Measurements from ENCODE around the gene TAS1R1.

TAS1R1 gene

GRCh38 chr1:6625584-6626149 lies 70.6 kb downstream of the TAS1R1 start:
- no peak for TF ChIP-seq FOXP2 (optimal IDR thresholded peaks at IDR 0.05; ENCODE audit: borderline replicate concordance, extremely low read depth, extremely low read length, insufficient read depth)
- TF ChIP-seq REST (IDR thresholded peaks at IDR 0.05; ENCODE audit: insufficient read depth in 1 of 2, low read depth in 2 of 2, low read length in 2 of 2) = no peak
- TF ChIP-seq POLR2AphosphoS5 (IDR thresholded peaks at IDR 0.05; ENCODE audit: low read depth, low read length) = no peak

GRCh38 chr1:6627031-6627430 lies 71.9 kb downstream of the TAS1R1 start:
- TF ChIP-seq SIN3A (IDR thresholded peaks at IDR 0.05; ENCODE audit: borderline replicate concordance, insufficient read depth, low read length) (no peak), REST (IDR thresholded peaks at IDR 0.05; ENCODE audit: insufficient read depth in 1 of 2, low read depth in 2 of 2, low read length in 2 of 2) (no peak), FOXP2 (optimal IDR thresholded peaks at IDR 0.05; ENCODE audit: borderline replicate concordance, extremely low read depth, extremely low read length, insufficient read depth) (no peak), POLR2AphosphoS5 (IDR thresholded peaks at IDR 0.05; ENCODE audit: low read depth, low read length) (no peak), TAF1 (IDR thresholded peaks at IDR 0.05; ENCODE audit: borderline replicate concordance, insufficient read depth, low read length) (no peak)

- TF ChIP-seq TAF1 (IDR thresholded peaks at IDR 0.05; ENCODE audit: borderline replicate concordance, insufficient read depth, low read length) (no peak), POLR2AphosphoS5 (IDR thresholded peaks at IDR 0.05; ENCODE audit: low read depth, low read length) (no peak), FOXP2 (optimal IDR thresholded peaks at IDR 0.05; ENCODE audit: borderline replicate concordance, extremely low read depth, extremely low read length, insufficient read depth) (no peak), SIN3A (IDR thresholded peaks at IDR 0.05; ENCODE audit: borderline replicate concordance, insufficient read depth, low read length) (no peak), REST (IDR thresholded peaks at IDR 0.05; ENCODE audit: insufficient read depth in 1 of 2, low read depth in 2 of 2, low read length in 2 of 2) (no peak)
These were observed 72.9 kb downstream of the TAS1R1 start for GRCh38 chr1:6627841-6628545.

GRCh38 chr1:6628971-6629479 lies 73.9 kb downstream of the TAS1R1 start:
- TF ChIP-seq POLR2AphosphoS5 (IDR thresholded peaks at IDR 0.05; ENCODE audit: low read depth, low read length) (no peak), FOXP2 (optimal IDR thresholded peaks at IDR 0.05; ENCODE audit: borderline replicate concordance, extremely low read depth, extremely low read length, insufficient read depth) (no peak), TAF1 (IDR thresholded peaks at IDR 0.05; ENCODE audit: borderline replicate concordance, insufficient read depth, low read length) (no peak), SIN3A (IDR thresholded peaks at IDR 0.05; ENCODE audit: borderline replicate concordance, insufficient read depth, low read length) (no peak), REST (IDR thresholded peaks at IDR 0.05; ENCODE audit: insufficient read depth in 1 of 2, low read depth in 2 of 2, low read length in 2 of 2) (no peak)

Measured in PFSK-1 (cell line).